Tibial artery (tissue), 4 donors: ENCODE measurements around the gene CLIC1.

Source experiments
- DNase-seq, 2 donors: peaks; one replicate each; pipeline ENCODE4 v3.0.0-alpha.2; 2019
- H3K27ac ChIP-seq, 2 donors: fragments of 200-600 bp; sonication (generic) in 1 of 2; 1 replicate in 1 of 2; 2 replicates in 1 of 2; pipeline ENCODE4 v1.5.1; 2018 to 2019; ENCODE audit warnings: mild to moderate bottlenecking in 1 of 2
- H3K27me3 ChIP-seq, 2 donors: fragments of 200-600 bp; sonication (generic) in 1 of 2; one replicate each; pipeline versions ENCODE4 v1.5.1 to v1.6.0; 2016 to 2019
- H3K36me3 ChIP-seq, 3 donors: fragments of 200-600 bp; sonication (generic) in 2 of 3; one replicate each; pipeline ENCODE4 v1.5.1; 2016 to 2019; ENCODE audit warnings: mild to moderate bottlenecking in 2 of 3
- H3K4me1 ChIP-seq, 4 donors: fragments of 200-600 bp; sonication (generic) in 2 of 4; 1 replicate in 3 of 4; 2 replicates in 1 of 4; pipeline ENCODE4 v1.5.1; 2016 to 2019
- H3K4me3 ChIP-seq, 2 donors: fragments of 200-600 bp; sonication (generic) in 1 of 2; 1 replicate in 1 of 2; 2 replicates in 1 of 2; pipeline ENCODE4 v1.5.1; 2018 to 2019; ENCODE audit warnings: mild to moderate bottlenecking in 2 of 2
- H3K9me3 ChIP-seq, 3 donors: fragments of 200-600 bp; sonication (generic) in 1 of 3; one replicate each; pipeline ENCODE4 v1.5.1; 2016 to 2019
- intact Hi-C: fragments of 100-400 bp; cut with DNase I; formaldehyde crosslinking; loops from one replicate; pipeline ENCODE4 v1.15.0; 2023; ENCODE audit warnings: low total_unique reads
- TF ChIP-seq, protein P1 (sequence below), 2 experiments: fragments of 200-600 bp in 1 of 2; fragments of 450-650 bp in 1 of 2; IDR thresholded peaks; one replicate each; pipeline ENCODE4 v1.5.1; 2017 to 2019; ENCODE audit warnings: antibody characterized with exemption in 2 of 2, mild to moderate bottlenecking in 1 of 2, moderate library complexity in 1 of 2

Gene CLIC1

DNA sequence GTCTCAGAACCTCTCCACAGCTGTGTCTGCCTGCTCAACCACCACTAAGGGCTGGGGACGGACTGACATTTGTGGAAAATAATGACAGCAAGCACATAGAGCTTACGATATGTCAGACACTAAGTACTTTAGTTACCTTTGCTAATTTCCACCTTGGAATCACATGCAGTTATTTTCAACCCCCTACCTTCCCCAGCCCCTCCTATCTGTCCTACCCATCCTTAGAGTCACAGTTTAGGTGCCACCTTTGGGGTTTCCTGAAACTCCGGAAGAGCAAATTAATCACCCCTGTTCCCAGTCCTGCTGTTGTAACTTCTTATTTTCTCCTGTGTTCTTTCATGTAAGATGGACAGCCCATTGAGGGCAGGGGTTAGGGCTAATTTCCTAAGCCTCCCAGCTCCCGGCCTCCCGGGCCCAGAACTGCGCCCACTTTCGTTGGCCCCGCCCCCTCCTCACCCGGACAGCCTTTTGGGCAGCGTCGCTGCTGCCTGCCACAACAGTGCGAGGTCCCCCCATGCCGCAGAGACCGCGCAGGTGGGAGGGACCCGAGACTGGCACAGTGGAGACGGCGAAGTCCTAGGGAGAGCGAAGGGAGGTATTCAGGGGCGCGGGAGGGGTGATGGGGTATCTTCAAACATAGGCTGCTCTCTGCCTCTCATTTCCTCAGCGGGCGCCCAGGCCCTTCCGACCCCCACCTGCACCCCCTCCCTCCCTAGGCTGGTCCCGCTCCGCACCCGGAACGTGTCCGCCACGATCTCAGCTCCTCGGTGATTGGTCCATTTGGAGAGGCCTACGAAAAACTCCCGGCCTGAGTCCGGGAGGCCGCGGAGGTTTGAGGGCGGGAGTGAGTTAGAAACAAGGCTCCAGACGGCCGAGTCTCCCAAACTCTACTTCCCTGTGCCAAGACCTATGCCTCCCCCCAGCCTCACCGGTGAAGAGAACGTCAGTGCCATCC lies 8.3 kb downstream of the CLIC1 start:
- Histone ChIP-seq H3K36me3 (peaks cover 45 to 61% (median 56%) of the 10 kb centered on the region in 3 donors), H3K4me1 (peaks cover 0 to 33% (median 23%) of the 10 kb centered on the region in 4 donors), H3K27me3 (no peaks in the 10 kb centered on the region), H3K9me3 (no peaks in the 10 kb centered on the region), H3K27ac (peak overlapping the region; percentile 88 to 94), H3K4me3 (peak overlapping the region; percentile 69 to 78)
- TF ChIP-seq, protein P1, sequence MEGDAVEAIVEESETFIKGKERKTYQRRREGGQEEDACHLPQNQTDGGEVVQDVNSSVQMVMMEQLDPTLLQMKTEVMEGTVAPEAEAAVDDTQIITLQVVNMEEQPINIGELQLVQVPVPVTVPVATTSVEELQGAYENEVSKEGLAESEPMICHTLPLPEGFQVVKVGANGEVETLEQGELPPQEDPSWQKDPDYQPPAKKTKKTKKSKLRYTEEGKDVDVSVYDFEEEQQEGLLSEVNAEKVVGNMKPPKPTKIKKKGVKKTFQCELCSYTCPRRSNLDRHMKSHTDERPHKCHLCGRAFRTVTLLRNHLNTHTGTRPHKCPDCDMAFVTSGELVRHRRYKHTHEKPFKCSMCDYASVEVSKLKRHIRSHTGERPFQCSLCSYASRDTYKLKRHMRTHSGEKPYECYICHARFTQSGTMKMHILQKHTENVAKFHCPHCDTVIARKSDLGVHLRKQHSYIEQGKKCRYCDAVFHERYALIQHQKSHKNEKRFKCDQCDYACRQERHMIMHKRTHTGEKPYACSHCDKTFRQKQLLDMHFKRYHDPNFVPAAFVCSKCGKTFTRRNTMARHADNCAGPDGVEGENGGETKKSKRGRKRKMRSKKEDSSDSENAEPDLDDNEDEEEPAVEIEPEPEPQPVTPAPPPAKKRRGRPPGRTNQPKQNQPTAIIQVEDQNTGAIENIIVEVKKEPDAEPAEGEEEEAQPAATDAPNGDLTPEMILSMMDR (IDR thresholded peaks at IDR 0.05) = no peak
- peak; percentile 33 to 77 for DNase-seq
- intact Hi-C loops = loop anchor here (10.0 kb wide), 1 partner anchor 107 kb away; no protein-coding TSS in a partner anchor

DNA sequence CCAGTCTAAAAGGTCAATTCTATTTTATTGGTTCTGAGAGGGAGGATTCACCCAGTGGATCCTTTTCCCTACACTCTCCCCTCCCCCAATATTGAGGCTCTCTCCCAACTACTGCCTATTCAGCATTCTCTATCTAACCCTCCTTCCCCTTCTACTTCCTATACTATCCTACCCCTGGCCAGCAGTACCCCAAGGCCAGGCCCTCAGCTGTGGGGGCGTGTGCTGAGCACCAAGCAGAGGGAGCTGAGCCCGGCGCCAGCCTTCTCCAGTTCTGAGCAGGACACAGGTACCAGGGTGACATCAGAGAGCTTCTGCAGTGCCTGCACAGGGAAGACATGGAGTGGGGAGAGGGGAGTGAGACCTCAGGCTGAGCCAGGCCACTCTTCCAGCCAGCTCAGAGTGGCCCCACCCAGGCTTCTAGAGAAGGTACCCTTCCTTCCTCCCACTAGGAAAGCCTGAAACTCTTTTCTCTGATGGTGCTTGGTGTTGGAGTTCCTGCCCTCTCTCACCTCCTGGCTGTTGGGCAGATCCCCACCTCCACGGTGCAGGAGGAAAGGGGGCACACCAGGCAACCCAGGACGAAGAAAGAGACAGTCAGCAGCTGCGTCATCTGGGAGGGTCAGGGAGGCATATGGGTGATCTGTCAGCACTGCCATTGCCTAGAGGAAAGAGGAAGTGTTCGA lies 9.2 kb downstream of the CLIC1 start:
- TF ChIP-seq, protein P1 (IDR thresholded peaks at IDR 0.05) = no peak
- peak in 1 of 2 donors; percentile 41 for DNase-seq
- Histone ChIP-seq H3K4me1 (peaks cover 0 to 33% (median 23%) of the 10 kb centered on the region in 4 donors), H3K36me3 (peaks cover 37 to 53% (median 47%) of the 10 kb centered on the region in 3 donors), H3K4me3 (no peak overlapping the region), H3K9me3 (no peaks in the 10 kb centered on the region), H3K27me3 (no peaks in the 10 kb centered on the region), H3K27ac (peak overlapping the region; percentile 50 to 88)
- intact Hi-C loops = loop anchor here (10.0 kb wide), 1 partner anchor 108 kb away; no protein-coding TSS in a partner anchor

DNA sequence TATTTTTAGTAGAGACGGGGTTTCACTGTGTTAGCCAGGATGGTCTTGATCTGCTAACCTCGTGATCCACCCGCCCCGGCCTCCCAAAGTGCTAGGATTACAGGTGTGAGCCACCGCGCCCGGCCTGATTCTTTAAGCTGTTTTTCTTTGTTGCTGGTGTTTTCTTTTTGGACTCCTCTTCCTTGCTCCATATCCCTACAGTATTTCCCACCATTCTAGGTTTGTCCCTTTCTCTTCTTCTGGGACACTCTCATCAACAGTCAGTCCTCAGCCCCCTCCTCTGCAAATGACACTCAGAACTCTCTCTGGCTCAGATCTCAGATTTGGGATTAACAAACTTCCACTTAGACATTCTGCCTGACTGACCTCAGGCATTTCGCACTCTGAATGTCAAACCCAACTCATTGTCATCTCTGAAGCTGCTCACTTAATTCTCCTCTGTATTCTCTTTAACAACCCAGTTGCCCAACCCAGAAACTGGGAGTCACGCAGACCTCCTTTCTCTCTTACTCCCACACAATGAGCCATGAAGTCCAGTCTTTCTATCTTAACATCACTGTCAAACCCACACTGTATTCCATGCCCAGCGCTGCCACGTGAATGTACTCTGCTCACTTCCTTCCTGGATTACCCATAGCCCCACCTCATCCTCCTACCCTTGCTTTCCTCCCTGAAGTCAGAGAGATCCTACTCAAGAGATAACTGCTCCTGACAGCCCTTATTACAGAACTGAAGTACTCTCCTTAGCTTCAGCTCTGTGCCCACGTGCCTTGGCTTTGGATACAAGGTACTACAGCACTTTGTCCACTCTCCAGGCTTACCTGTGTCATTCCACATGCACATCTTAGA lies 10.6 kb downstream of the CLIC1 start:
- Histone ChIP-seq H3K27me3 (no peaks in the 10 kb centered on the region), H3K36me3 (peaks cover 22 to 39% (median 33%) of the 10 kb centered on the region in 3 donors), H3K4me3 (no peak overlapping the region), H3K4me1 (peaks cover 0 to 30% (median 22%) of the 10 kb centered on the region in 4 donors), H3K9me3 (no peaks in the 10 kb centered on the region), H3K27ac (no peak overlapping the region)
- intact Hi-C loops = loop anchor here (10.0 kb wide), 1 partner anchor 109 kb away; no protein-coding TSS in a partner anchor
- no peak for DNase-seq
- TF ChIP-seq, protein P1 (IDR thresholded peaks at IDR 0.05) = no peak

DNA sequence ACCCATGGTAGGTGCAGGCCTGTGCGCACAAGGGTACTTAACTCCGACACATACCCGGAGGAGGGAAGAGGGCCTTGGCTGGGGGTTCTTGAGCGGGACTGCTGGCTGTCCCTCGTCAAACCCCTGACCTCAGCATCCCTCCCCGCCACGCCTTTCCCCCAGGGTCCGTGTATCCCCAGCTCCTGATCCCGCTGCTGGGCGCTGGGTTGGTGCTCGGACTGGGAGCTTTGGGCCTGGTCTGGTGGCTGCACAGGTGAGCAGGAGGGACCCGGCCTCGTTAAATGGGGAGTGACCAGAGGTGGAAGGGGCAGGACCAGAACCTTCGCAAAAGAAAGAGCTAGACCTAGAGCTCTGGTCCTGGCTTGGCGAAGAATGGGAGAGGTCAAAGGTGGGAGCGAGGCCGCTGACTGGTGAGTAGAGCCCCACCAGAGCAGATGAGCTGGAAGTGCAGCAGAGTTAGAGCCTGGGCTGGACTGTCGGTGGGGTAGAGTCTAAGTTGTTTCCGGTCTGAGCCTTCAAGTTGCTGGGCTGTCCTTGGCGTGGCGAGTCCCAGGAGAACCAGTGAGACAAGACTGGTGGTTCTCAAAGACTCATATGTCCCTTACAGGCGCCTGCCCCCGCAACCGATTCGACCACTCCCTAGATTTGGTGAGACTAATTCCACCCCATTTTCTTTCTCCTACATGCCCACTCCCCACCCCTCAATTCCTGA lies 12.2 kb downstream of the CLIC1 start:
- no peak for DNase-seq
- intact Hi-C loops = loop anchor here (10.0 kb wide), 1 partner anchor 111 kb away; no protein-coding TSS in a partner anchor
- no peaks in the 10 kb centered on the region for H3K9me3 ChIP-seq
- peaks cover 0 to 23% (median 16%) of the 10 kb centered on the region in 4 donors for H3K4me1 ChIP-seq
- H3K27me3 ChIP-seq = no peaks in the 10 kb centered on the region
- H3K27ac ChIP-seq = no peak overlapping the region
- no peak overlapping the region for H3K4me3 ChIP-seq
- TF ChIP-seq, protein P1 (IDR thresholded peaks at IDR 0.05) = no peak
- peaks cover 20 to 38% (median 31%) of the 10 kb centered on the region in 3 donors for H3K36me3 ChIP-seq
